Neural progenitor cell (in vitro differentiated cells): Measurements from ENCODE around the gene MBD3L4. TPM values are rescaled to one million over a fixed set of nuclear protein-coding genes. Genes with fewer than 3 reads are reported as not detected.
"Not testable (repeated sequence)": the region's sequence is repeated elsewhere in the genome, so short reads cannot be mapped to it uniquely, and the experiment has no call there.

Source experiments
- DNase-seq: peaks from one replicate; pipeline ENCODE4 v3.0.0-alpha.2; 2016; ENCODE audit warnings: low spot score
- H2AFZ ChIP-seq: fragments of 200-600 bp; sonication (generic); replicated peaks from 2 replicates; pipeline ENCODE4 v1.6.1; 2016; ENCODE audit warnings: antibody characterized with exemption
- H3F3A ChIP-seq: fragments of 200-600 bp; sonication (generic); 2 replicates; pipeline ENCODE4 v1.6.1; 2016; ENCODE audit warnings: antibody characterized with exemption, low read depth
- H3K27ac ChIP-seq: fragments of 200-600 bp; sonication (generic); 2 replicates; pipeline ENCODE4 v1.5.1; 2016; ENCODE audit warnings: mild to moderate bottlenecking
- H3K27me3 ChIP-seq: fragments of 200-600 bp; sonication (generic); 2 replicates; pipeline ENCODE4 v1.6.1; 2016; ENCODE audit warnings: mild to moderate bottlenecking, moderate library complexity
- H3K36me3 ChIP-seq: fragments of 200-600 bp; sonication (generic); 2 replicates; pipeline ENCODE4 v1.5.1; 2016
- H3K4me1 ChIP-seq: fragments of 200-600 bp; sonication (generic); 2 replicates; pipeline ENCODE4 v1.6.1; 2016; ENCODE audit warnings: mixed run types
- H3K4me2 ChIP-seq: fragments of 200-600 bp; sonication (generic); 2 replicates; pipeline ENCODE4 v1.6.1; 2016
- H3K4me3 ChIP-seq: fragments of 200-600 bp; sonication (generic); 2 replicates; pipeline ENCODE4 v1.5.1; 2016
- H3K79me2 ChIP-seq: fragments of 200-600 bp; sonication (generic); 2 replicates; pipeline ENCODE4 v1.6.1; 2016; ENCODE audit warnings: low read depth
- H3K9ac ChIP-seq: fragments of 200-600 bp; sonication (generic); 2 replicates; pipeline ENCODE4 v1.6.1; 2016
- H3K9me3 ChIP-seq: fragments of 200-600 bp; sonication (generic); 2 replicates; pipeline ENCODE4 v1.5.1; 2016; ENCODE audit warnings: low read depth
- H4K20me1 ChIP-seq: fragments of 200-600 bp; sonication (generic); 2 replicates; pipeline ENCODE4 v1.6.1; 2016; ENCODE audit warnings: low read depth
- H3K27ac Mint-ChIP-seq: 3 replicates; pipeline ENCODE4 v1.8.0; 2021; ENCODE audit warnings: mixed read lengths
- H3K27me3 Mint-ChIP-seq: 2 replicates; pipeline ENCODE4 v1.8.0; 2022; ENCODE audit warnings: low read depth, mild to moderate bottlenecking, inconsistent platforms, moderate library complexity, mixed read lengths; ENCODE audit not compliant: insufficient read depth
- H3K36me3 Mint-ChIP-seq: 3 replicates; pipeline ENCODE4 v1.8.0; 2021; ENCODE audit warnings: mixed read lengths
- H3K4me1 Mint-ChIP-seq: 3 replicates; pipeline ENCODE4 v1.8.0; 2021; ENCODE audit warnings: mixed read lengths
- H3K4me3 Mint-ChIP-seq: 3 replicates; pipeline ENCODE4 v1.8.0; 2021; ENCODE audit warnings: mild to moderate bottlenecking, moderate library complexity, mixed read lengths
- H3K9me3 Mint-ChIP-seq: 3 replicates; pipeline ENCODE4 v1.8.0; 2020; ENCODE audit warnings: mixed read lengths
- total RNA-seq: library from RNA; depleted of rRNA; stranded (reverse); fragments of >200 nt; gene quantifications from 2 replicates; pipeline ENCODE4 v1.2.3, GENCODE V29; 2015; ENCODE audit warnings: low replicate concordance

The MBD3L4 gene
- total RNA-seq, 1 donor from 2014 or later: not detected

DNA sequence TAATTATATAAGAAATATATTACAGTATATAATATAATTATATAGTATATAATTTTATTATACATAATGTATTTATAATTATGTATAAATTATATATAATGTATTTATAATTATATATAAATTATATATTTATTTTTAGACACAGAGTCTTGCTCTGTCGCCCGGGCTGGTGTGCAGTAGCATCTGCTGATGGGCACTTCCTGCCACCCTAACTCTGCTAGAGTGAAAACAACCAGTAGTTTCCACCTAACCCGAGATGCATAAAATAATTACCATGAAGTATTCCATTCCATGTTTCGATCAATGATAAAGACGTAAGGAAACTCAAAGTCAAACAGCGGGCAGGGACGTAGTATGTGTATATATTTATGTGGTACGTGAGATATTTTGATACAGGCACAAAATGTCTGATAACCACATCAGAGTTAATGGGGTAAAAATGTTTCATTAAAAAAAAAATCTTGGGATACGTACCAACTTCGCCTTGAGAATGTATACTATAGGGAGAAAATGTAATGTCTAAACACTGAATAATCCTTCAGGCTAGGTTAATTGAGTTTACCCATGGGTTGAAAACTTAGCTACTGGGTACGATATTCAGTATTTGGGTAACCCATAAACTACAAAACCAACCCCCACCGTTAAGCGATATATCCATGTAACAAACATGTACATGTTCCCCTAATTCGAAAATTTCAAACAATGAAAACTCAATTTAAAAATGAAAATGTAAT lies 14.8 kb upstream of the MBD3L4 start:
- H3K9ac ChIP-seq, H3K4me1 Mint-ChIP-seq, H3K36me3 ChIP-seq, H3K27ac Mint-ChIP-seq, H3K79me2 ChIP-seq, H3K4me3 ChIP-seq, H3K27ac ChIP-seq, H3K27me3 ChIP-seq, H3K36me3 Mint-ChIP-seq, H3K4me1 ChIP-seq, H3K27me3 Mint-ChIP-seq, H3K4me3 Mint-ChIP-seq, H3K4me2 ChIP-seq, H3K9me3 ChIP-seq, H3F3A ChIP-seq, H4K20me1 ChIP-seq, DNase-seq, H2AFZ ChIP-seq, H3K9me3 Mint-ChIP-seq: not testable (repeated sequence)

DNA sequence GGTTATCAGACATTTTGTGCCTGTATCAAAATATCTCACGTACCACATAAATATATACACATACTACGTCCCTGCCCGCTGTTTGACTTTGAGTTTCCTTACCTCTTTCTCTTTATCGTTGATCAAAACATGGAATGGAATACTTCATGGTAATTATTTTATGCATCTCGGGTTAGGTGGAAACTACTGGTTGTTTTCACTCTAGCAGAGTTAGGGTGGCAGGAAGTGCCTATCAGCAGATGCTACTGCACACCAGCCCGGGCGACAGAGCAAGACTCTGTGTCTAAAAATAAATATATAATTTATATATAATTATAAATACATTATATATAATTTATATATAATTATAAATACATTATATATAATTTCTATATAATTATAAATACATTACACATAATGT lies 12.9 kb upstream of the MBD3L4 start:
- H3K9me3 Mint-ChIP-seq, H3K27ac ChIP-seq, H3K27ac Mint-ChIP-seq, H3K36me3 ChIP-seq, H3K27me3 Mint-ChIP-seq, H3K4me3 ChIP-seq, H3K9me3 ChIP-seq, H3K4me1 ChIP-seq, H3F3A ChIP-seq, H3K79me2 ChIP-seq, H3K4me3 Mint-ChIP-seq, H3K9ac ChIP-seq, H3K27me3 ChIP-seq, H3K4me2 ChIP-seq, DNase-seq, H3K36me3 Mint-ChIP-seq, H2AFZ ChIP-seq, H3K4me1 Mint-ChIP-seq, H4K20me1 ChIP-seq: not testable (repeated sequence)

DNA sequence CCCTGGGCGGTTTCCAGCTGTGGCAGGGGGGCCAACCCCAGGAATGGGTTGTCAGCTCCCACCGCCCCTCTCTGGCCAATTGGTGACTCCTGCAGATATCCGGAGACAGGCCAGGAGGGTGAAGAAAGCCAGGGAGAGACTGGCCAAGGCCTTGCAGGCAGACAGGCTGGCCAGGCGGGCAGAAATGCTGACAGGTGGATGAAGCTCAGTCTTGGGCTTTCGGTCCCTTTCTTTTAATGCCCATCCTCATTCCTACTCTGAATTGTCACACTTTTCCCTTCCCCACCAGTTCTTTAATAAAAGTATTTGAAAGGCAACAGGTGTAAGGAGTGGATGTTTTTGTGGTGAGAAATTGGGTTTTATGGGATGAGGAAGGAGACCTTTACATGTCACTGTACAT lies 11.4 kb upstream of the MBD3L4 start:
- not testable (repeated sequence) for H3K4me3 Mint-ChIP-seq, H3K4me2 ChIP-seq, H3K27ac ChIP-seq, H3K27me3 Mint-ChIP-seq, H3K27me3 ChIP-seq, H3K9me3 Mint-ChIP-seq, H3K27ac Mint-ChIP-seq, H3K4me1 ChIP-seq, H3K9me3 ChIP-seq, H3K79me2 ChIP-seq, H3K9ac ChIP-seq, H3K36me3 ChIP-seq, H3K4me1 Mint-ChIP-seq, H3K4me3 ChIP-seq, H3K36me3 Mint-ChIP-seq, H2AFZ ChIP-seq, H4K20me1 ChIP-seq, DNase-seq, H3F3A ChIP-seq

DNA sequence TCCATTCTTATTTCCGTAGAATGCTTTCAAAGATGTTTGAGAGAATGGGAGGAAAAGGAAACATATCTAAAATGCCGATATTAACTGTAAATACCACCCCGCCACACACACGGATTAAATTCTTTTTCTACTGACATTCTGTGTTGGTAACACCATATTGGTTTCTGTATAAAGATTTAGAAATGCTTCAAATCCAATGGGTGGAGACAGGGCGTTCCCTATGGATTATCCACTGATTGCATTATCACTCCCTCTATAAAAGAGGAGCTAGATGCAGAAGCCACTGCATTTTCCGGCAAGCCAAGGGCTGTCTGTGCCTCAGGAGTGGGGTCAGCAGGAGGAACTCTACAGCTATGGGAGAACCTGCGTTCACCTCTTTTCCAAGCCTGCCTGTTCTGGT lies 9.0 kb upstream of the MBD3L4 start, which contains the start of gene MBD3L2:
MBD3L2 (plus strand) TSS at position 301 of the 400 bp plus-strand sequence; CDS start at position 354, 53 bp downstream.
- not testable (repeated sequence) for H3K79me2 ChIP-seq, H3F3A ChIP-seq, DNase-seq, H3K9me3 Mint-ChIP-seq, H3K27me3 Mint-ChIP-seq, H3K27ac Mint-ChIP-seq, H3K27me3 ChIP-seq, H3K27ac ChIP-seq, H3K36me3 ChIP-seq, H3K4me3 Mint-ChIP-seq, H3K4me1 ChIP-seq, H3K9ac ChIP-seq, H3K4me1 Mint-ChIP-seq, H4K20me1 ChIP-seq, H3K9me3 ChIP-seq, H3K4me2 ChIP-seq, H3K36me3 Mint-ChIP-seq, H2AFZ ChIP-seq, H3K4me3 ChIP-seq

DNA sequence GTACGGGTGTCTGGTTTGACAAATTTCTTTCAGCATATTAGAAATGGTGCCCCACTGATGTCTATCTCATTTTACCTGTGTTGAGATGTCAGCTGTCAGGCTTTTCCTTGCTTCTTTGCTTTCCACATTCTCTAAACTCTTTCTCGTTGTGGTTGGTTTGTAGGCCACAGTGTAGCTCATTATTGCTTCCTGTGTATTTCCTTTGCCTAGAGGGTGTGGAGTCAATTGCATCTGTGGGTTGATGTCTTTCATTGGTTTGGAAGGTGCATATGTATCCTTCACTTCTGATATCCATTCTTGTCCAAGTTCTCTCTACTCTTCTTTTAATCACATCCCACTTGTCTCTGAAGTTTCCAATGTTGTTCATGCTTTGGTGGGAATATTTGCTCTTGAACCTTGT lies 1.6 kb upstream of the MBD3L4 start:
- H3K4me2 ChIP-seq, H3K9me3 ChIP-seq, H3K27me3 Mint-ChIP-seq, H2AFZ ChIP-seq, H3K4me3 ChIP-seq, H3K36me3 Mint-ChIP-seq, H3K27me3 ChIP-seq, H3K9me3 Mint-ChIP-seq, H3K27ac ChIP-seq, H3K79me2 ChIP-seq, H3F3A ChIP-seq, DNase-seq, H3K4me1 Mint-ChIP-seq, H3K9ac ChIP-seq, H3K27ac Mint-ChIP-seq, H4K20me1 ChIP-seq, H3K4me3 Mint-ChIP-seq, H3K4me1 ChIP-seq, H3K36me3 ChIP-seq: not testable (repeated sequence)

DNA sequence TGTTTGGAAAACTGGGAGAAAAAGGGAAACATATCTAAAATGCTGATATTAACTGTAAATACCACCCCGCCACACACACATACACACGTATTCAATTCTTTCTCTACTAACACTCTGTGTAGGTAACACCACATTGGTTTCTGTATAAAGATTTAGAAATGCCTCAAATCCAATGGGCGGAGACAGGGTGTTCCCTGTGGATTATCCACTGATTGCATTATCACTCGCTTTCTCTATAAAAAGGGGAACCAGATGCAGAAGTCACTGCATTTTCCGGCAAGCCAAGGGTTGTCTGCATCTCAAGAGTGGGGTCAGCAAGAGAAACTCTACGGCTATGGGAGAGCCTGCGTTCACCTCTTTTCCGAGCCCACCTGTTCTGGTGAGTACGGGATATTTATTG lies 9.7 kb downstream of the MBD3L4 start, which contains the start of gene MBD3L5:
MBD3L5 (plus strand) TSS at position 301 of the 400 bp plus-strand sequence; CDS start at position 335, 34 bp downstream.
- not testable (repeated sequence) for H3K27ac ChIP-seq, H3K36me3 ChIP-seq, H2AFZ ChIP-seq, H3K9me3 ChIP-seq, H3K27ac Mint-ChIP-seq, H3K36me3 Mint-ChIP-seq, H3K4me1 Mint-ChIP-seq, H3K9ac ChIP-seq, H3K4me3 ChIP-seq, H3K4me2 ChIP-seq, H3K4me3 Mint-ChIP-seq, H3K27me3 ChIP-seq, DNase-seq, H4K20me1 ChIP-seq, H3K27me3 Mint-ChIP-seq, H3F3A ChIP-seq, H3K9me3 Mint-ChIP-seq, H3K4me1 ChIP-seq, H3K79me2 ChIP-seq

DNA sequence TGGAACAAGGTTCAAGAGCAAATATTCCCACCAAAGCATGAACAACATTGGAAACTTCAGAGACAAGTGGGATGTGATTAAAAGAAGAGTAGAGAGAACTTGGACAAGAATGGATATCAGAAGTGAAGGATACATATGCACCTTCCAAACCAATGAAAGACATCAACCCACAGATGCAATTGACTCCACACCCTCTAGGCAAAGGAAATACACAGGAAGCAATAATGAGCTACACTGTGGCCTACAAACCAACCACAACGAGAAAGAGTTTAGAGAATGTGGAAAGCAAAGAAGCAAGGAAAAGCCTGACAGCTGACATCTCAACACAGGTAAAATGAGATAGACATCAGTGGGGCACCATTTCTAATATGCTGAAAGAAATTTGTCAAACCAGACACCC lies 11.2 kb downstream of the MBD3L4 start:
- DNase-seq, H3K4me1 ChIP-seq, H3K36me3 ChIP-seq, H3K4me3 Mint-ChIP-seq, H3K27ac Mint-ChIP-seq, H3F3A ChIP-seq, H3K4me2 ChIP-seq, H3K27me3 ChIP-seq, H3K9me3 Mint-ChIP-seq, H3K4me3 ChIP-seq, H3K9me3 ChIP-seq, H3K4me1 Mint-ChIP-seq, H3K27me3 Mint-ChIP-seq, H3K36me3 Mint-ChIP-seq, H3K27ac ChIP-seq, H3K9ac ChIP-seq, H4K20me1 ChIP-seq, H3K79me2 ChIP-seq, H2AFZ ChIP-seq: not testable (repeated sequence)

DNA sequence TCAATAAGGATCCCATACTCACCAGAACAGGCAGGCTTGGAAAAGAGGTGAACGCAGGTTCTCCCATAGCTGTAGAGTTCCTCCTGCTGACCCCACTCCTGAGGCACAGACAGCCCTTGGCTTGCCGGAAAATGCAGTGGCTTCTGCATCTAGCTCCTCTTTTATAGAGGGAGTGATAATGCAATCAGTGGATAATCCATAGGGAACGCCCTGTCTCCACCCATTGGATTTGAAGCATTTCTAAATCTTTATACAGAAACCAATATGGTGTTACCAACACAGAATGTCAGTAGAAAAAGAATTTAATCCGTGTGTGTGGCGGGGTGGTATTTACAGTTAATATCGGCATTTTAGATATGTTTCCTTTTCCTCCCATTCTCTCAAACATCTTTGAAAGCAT lies 18.6 kb downstream of the MBD3L4 start, which contains the start of gene MBD3L2B:
MBD3L2B (minus strand) TSS at position 101 of the 400 bp plus-strand sequence; CDS start at position 67, 34 bp downstream.
- not testable (repeated sequence) for H3K9me3 ChIP-seq, H3K27ac Mint-ChIP-seq, H3K4me2 ChIP-seq, H4K20me1 ChIP-seq, H3F3A ChIP-seq, H3K9me3 Mint-ChIP-seq, H3K36me3 Mint-ChIP-seq, H3K79me2 ChIP-seq, H3K4me3 ChIP-seq, H3K27me3 ChIP-seq, H3K9ac ChIP-seq, H3K27me3 Mint-ChIP-seq, H3K4me3 Mint-ChIP-seq, H3K36me3 ChIP-seq, H2AFZ ChIP-seq, DNase-seq, H3K4me1 Mint-ChIP-seq, H3K27ac ChIP-seq, H3K4me1 ChIP-seq
